ENCODE results near the gene IL23A.

- TF ChIP-seq CTCF (IDR thresholded peaks at IDR 0.05) (no peak), POLR2A (IDR thresholded peaks at IDR 0.05) (no peak)
Observed at GRCh38 chr12:56377989-56378316, 39.3 kb downstream of the IL23A start.

All from thyroid gland (tissue), 4 donors.